ENCODE measurements around the gene NR2F1.

- no peak for TF ChIP-seq CTCF (IDR thresholded peaks at IDR 0.05; ENCODE audit: low read length)
- no peak for TF ChIP-seq EZH2 (optimal IDR thresholded peaks at IDR 0.05; ENCODE audit: low read depth, low read length)
- TF ChIP-seq EZH2phosphoT487 (IDR thresholded peaks at IDR 0.05; ENCODE audit: low read length) = no peak
Observed at GRCh38 chr5:93600409-93601070, 17.5 kb downstream of the NR2F1 start.

Data from MM.1S (cell line).